OCI-LY3 (cell line): Measurements from ENCODE around the gene ACSS1.

Experiments used
- H2AFZ ChIP-seq: fragments of 200-600, 300-600 bp; shearing (Covaris generic); 2 replicates; pipeline ENCODE4 v1.6.0; 2014; ENCODE audit warnings: antibody characterized with exemption, low read depth, low read length
- H3K27ac ChIP-seq: fragments of 200-600, 300-600 bp; sonication (generic); 2 replicates; pipeline ENCODE4 v1.5.1; 2014; ENCODE audit warnings: mild to moderate bottlenecking, low read length, moderate library complexity, mixed read lengths
- H3K27me3 ChIP-seq: fragments of 200-600, 300-600 bp; sonication (generic); 2 replicates; pipeline ENCODE4 v1.6.1; 2014; ENCODE audit warnings: low read depth, low read length, mixed read lengths
- H3K36me3 ChIP-seq: fragments of 200-600, 300-600 bp; sonication (generic); replicated peaks from 2 replicates; pipeline ENCODE3; 2014; ENCODE audit warnings: low read depth, low read length, mixed read lengths
- H3K4me1 ChIP-seq: fragments of 300-600, 200-600 bp; sonication (generic); 2 replicates; pipeline ENCODE4 v1.6.1; 2014; ENCODE audit warnings: low read length, mixed read lengths
- H3K4me2 ChIP-seq: fragments of 200-600, 300-600 bp; sonication (generic); 2 replicates; pipeline ENCODE4 v1.6.1; 2014; ENCODE audit warnings: low read length, mixed read lengths
- H3K4me3 ChIP-seq: fragments of 300-600, 200-600 bp; sonication (generic); 2 replicates; pipeline ENCODE4 v1.5.1; 2014; ENCODE audit warnings: antibody characterized with exemption, mild to moderate bottlenecking, low read length, moderate library complexity
- H3K79me2 ChIP-seq: fragments of 300-600, 200-600 bp; shearing (Covaris generic); 2 replicates; pipeline ENCODE4 v1.6.1; 2014; ENCODE audit warnings: mild to moderate bottlenecking, low read length, mixed read lengths
- H3K9ac ChIP-seq: fragments of 300-600, 200-600 bp; shearing (Covaris generic); 2 replicates; pipeline ENCODE4 v1.6.0; 2014; ENCODE audit warnings: mild to moderate bottlenecking, low read length, moderate library complexity
- H3K9me3 ChIP-seq: fragments of 200-600, 300-600 bp; shearing (Covaris generic); 2 replicates; pipeline ENCODE4 v1.6.1; 2014; ENCODE audit warnings: low read length, mixed read lengths; ENCODE audit not compliant: insufficient read depth
- H4K20me1 ChIP-seq: fragments of 200-600, 300-600 bp; sonication (generic); 2 replicates; pipeline ENCODE4 v1.6.1; 2016; ENCODE audit warnings: low read length, mixed read lengths; ENCODE audit not compliant: insufficient read depth
- EZH2phosphoT487 ChIP-seq: fragments of 200-600 bp; shearing (Covaris generic); IDR thresholded peaks from 2 replicates; pipeline ENCODE4 v1.6.1; 2018; ENCODE audit warnings: antibody characterized with exemption, mixed run types, low read depth
- TF ChIP-seq, protein P1 (sequence below): fragments of 200-600, 300-600 bp; sonication (generic); IDR thresholded peaks from 2 replicates; pipeline ENCODE4 v1.5.1; 2014; ENCODE audit warnings: antibody characterized with exemption, low read length, low read depth

ACSS1 gene

DNA sequence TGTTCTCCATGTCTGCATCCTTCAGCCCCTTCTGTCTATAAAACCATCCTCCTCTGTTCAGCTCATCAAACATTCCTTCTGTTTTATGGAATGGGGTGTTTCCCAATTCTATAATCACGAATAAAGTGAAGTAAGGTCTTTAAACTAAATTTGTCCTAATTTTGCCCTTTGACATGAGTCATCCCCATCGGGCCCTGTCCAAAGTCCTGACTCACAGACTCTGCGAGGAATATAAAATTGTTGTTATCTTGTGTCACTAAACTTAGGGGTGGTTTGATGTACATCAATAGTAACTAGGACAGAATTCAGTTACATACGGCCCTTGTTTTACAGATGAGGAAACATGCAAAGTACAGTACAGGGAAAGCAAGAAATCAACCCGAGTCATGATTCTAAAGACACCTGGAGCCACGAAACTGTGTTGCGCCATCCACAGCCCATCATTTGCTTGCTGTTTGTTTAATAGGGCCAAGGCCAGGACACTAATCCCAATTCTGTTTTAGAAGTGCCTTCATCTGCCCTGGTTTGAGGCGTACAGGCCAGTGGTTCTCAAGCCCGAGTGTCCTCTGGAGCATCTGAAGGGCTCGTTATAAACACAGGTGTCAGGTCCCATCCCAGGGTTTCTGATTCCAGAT is 2.8 kb downstream of the ACSS1 start:
- Histone ChIP-seq H3K4me1 (peaks cover 41% of the 10 kb centered on the region), H3K4me3 (no peak overlapping the region)
- no peak for TF ChIP-seq EZH2phosphoT487

DNA sequence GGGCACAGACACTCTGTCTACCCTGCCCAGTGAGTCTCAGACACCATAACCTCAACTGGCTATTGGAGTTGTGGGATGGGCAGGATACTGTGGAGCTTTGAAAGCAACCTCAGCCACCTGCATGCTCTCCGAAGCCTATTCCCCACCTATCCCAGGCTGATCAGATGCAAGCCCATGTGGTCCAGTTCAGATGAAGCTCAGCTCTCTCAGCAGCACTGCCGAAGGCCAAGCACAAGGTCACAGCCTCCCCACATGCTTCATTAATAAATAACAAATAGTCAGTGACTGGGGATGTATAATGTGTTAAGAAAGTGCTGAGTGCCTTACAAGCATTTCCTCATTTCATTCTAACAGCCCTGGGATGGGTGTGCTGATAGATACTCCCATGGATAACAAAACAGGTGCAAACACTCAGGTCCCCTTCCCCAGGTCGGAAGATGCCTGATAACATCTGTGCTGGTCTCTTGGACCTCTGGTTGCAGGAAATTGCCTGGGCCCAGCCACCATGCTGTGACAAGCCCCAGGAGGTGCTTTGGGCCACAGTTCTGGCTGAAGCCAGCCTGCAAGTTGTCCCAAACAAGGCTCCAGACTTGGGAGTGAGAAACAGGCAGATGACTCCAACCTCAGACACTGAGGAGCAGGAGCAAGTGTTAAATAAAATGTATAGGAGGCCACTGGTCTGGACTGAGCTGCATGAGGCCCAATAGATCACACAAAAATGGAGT is 3.7 kb downstream of the ACSS1 start:
- Histone ChIP-seq H3K9me3 (no peaks in the 10 kb centered on the region), H3K27ac (no peak overlapping the region), H3K36me3 (peaks cover 3% of the 10 kb centered on the region), H3K79me2 (peaks cover 21% of the 10 kb centered on the region), H2AFZ (no peak overlapping the region), H3K27me3 (peaks cover 17% of the 10 kb centered on the region), H3K4me1 (peaks cover 41% of the 10 kb centered on the region), H3K9ac (no peak overlapping the region), H4K20me1 (peaks cover 31% of the 10 kb centered on the region; the same call in 1 of the 2 replicates), H3K4me2 (no peak overlapping the region), H3K4me3 (no peak overlapping the region)
- TF ChIP-seq EZH2phosphoT487, result no peak
- TF ChIP-seq, protein P1, sequence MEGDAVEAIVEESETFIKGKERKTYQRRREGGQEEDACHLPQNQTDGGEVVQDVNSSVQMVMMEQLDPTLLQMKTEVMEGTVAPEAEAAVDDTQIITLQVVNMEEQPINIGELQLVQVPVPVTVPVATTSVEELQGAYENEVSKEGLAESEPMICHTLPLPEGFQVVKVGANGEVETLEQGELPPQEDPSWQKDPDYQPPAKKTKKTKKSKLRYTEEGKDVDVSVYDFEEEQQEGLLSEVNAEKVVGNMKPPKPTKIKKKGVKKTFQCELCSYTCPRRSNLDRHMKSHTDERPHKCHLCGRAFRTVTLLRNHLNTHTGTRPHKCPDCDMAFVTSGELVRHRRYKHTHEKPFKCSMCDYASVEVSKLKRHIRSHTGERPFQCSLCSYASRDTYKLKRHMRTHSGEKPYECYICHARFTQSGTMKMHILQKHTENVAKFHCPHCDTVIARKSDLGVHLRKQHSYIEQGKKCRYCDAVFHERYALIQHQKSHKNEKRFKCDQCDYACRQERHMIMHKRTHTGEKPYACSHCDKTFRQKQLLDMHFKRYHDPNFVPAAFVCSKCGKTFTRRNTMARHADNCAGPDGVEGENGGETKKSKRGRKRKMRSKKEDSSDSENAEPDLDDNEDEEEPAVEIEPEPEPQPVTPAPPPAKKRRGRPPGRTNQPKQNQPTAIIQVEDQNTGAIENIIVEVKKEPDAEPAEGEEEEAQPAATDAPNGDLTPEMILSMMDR, result no peak

More for the DNA sequence above, 2.8 kb downstream of the ACSS1 start:
- H4K20me1 ChIP-seq, result peaks cover 31% of the 10 kb centered on the region; the same call in 1 of the 2 replicates
- peaks cover 25% of the 10 kb centered on the region for H3K27me3 ChIP-seq
- no peak overlapping the region for H2AFZ ChIP-seq
- no peaks in the 10 kb centered on the region for H3K9me3 ChIP-seq
- no peak overlapping the region for H3K9ac ChIP-seq
- peaks cover 3% of the 10 kb centered on the region for H3K36me3 ChIP-seq
- H3K4me2 ChIP-seq, result no peak overlapping the region
- H3K79me2 ChIP-seq, result peaks cover 21% of the 10 kb centered on the region
- no peak overlapping the region for H3K27ac ChIP-seq

DNA sequence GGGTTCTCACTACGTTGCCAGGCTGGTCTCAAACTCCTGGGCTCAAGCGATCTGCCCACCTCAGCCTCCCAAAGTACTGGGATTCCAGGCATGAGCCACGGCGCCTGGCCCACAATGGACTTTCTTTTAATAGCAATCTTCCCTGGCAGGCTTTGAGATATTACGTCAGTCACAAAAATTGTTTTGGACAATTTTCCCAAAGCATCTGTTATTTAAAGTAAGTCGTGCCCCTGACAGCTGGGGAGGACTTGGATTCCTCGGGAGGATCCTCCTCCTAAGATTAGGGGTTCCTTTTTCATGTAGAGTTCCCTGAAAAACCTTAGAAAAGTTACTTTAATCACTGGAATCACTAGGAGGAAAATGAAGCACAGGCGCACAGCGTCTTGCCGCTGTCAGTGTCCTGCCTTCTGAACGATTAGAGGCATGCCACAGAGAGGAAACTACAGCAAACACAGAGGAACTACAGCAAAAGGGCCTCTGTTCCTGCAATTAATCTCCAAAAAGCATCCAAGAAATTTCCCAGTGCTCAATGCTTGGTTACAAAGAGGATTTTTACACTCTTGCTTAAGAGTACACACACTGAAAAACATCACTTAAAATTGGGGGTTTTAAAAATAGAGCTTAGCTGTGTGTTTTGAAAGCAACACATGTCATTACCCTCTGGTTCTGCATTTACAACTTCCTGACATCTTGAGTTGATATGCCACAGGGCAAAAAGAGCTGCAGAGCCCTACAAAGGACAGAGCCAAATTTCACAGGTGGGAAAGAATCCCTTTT is 4.5 kb downstream of the ACSS1 start:
- peak overlapping the region; percentile 77 for H3K4me2 ChIP-seq

More for the DNA sequence above, 4.5 kb downstream of the ACSS1 start:
- Histone ChIP-seq H3K36me3 (peaks cover 3% of the 10 kb centered on the region), H3K27me3 (peaks cover 9% of the 10 kb centered on the region; the same call in 1 of the 2 replicates), H3K9me3 (no peaks in the 10 kb centered on the region), H3K9ac (no peak overlapping the region), H4K20me1 (peaks cover 31% of the 10 kb centered on the region; the same call in 1 of the 2 replicates), H3K79me2 (peaks cover 21% of the 10 kb centered on the region), H3K4me3 (peak overlapping the region; percentile 59), H3K27ac (no peak overlapping the region), H2AFZ (no peak overlapping the region), H3K4me1 (peaks cover 34% of the 10 kb centered on the region)
- TF ChIP-seq, protein P1, result no peak
